ENCODE data around the gene EPB41L3.

The EPB41L3 gene

DNA sequence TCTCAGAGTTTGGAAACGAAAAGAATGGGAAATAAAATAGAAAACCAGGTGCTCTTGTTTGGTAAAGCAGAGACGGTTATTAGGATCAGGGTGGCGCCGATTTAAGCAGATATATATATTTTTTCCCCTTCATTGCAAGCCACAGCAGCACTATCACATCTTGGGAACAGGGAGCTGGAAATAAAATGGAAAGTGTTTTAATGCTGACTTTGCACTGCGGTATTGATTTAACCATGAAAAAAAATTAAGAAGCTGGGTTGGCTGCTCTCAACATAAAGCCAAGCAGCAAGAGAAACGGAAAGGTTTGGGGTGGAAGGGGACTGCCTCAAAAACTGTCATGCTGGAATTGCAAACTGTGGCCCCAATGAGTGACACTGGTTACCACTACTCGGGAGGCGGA lies 145.5 kb downstream of the EPB41L3 start:
- no peak for DNase-seq

DNA sequence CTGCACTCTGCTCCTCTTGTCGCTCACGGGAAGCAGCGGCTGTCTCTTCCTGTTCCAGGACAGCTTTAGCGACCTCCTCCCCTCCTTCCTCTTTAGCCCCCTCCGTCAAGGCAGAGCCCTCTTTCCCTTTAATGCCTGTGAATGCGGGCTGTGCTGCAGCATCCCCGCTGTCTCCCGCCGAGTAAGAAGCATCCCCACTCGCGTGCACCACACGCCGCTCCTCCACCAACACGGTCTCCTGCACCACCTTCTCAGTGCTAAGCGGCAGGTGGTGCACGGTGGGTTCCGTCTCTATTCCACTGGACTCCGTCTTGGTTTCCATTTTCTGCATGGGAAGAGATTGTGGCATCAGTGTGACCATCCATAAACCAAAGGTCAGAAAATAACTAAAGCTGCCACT lies 146.7 kb downstream of the EPB41L3 start:
- no peak for DNase-seq

DNA sequence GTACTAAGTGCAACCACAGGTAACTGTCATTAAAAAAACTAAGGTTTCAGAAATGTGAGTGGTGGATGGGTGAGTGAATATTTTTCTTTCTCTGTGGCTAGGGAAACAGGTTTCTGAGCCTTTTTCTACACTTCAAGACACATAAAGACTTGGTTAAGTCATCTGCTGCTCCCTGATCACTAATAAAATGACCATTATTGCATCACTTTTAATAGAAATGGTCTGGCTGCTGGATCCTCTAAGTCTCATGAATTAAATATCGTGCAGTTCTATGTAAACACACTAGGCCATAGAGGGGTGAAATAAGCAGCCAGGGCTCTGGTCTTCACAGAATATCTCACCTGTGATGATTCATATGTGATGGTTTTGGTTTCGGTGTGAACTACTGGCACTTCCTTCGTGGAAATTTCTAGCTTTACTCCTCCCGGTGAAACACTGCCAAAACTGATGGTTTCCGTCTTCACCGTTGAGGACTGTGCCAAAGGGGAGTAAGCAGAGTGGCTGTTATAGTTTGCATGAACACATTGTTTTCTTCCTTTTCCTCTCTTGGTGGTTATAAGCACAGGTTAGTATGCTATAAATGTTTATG lies 147.8 kb downstream of the EPB41L3 start:
- no peak for DNase-seq

DNA sequence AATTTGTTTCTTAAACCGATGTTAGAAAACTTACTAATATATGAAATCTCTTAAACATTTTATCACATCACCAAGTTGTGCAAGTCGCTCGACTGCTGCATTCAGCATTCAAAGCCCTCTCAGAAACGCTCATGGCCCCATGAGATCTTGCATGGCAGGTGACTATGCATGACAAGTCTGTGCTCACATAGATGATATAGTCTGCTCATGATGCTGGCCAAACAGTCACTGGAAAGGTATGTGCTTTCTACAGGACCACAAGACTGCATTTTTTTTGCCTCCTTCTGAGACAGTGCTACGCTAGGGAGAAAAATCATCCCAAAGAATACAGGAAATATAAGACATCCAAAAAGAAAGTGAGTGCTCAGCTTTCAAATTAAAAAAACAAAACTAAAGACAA lies 150.0 kb downstream of the EPB41L3 start:
- no peak for DNase-seq

DNA sequence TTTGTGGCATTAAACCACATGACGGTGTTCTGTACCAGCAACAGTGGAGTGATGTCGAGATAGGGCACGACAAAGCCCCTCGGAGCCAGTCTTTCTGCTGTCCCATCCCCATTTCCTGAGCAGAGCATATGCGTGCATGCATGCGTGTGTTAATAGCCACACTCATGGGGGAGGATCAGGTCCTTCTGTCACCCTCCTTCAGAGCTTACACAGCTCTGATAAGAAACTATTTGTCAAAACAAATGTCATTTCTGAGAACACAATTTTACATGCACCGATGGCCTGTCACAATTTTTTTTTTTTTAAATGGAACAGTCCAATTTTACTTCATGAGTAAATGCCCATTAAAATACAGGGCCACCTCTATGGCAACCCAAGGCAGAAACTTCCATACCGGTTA lies 152.4 kb downstream of the EPB41L3 start:
- no peak for DNase-seq

DNA sequence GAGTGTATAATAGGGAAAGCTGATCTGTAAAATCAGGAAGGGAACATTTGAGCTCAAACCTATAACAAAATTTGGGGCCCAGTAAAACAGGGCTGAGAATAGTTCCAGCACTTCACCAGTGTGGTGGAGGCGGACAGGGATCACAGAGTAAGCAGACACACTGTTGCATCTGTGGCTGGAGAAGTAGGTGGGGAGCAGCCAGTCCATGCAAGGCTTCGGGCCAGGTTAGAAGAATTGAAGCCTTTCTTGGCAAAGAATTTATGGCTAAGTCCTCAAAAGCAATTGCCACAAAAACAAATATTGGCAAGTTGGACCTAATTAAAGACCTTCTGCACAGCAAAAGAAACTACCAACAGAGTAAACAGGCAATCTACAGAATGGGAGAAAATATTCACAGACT lies 154.4 kb downstream of the EPB41L3 start:
- DNase-seq: no peak

DNA sequence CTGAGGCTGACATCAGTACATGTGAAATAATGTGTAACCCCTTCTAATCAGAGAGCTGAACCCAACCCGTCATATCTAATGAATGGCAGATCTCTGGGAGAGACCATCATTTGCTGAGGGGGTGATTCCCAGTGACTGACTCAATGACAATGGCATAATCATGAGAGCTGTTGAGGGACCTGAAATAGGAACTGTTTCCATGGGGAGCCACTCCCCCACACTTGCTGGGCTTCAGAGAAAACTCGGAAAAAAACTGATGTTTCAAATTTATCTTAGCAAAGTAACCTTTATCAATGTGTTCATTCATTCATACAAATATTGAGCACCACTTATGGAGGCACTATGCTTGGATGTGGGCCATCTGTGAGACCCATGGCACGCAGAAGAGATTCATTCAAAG lies 154.9 kb downstream of the EPB41L3 start:
- DNase-seq: no peak

DNA sequence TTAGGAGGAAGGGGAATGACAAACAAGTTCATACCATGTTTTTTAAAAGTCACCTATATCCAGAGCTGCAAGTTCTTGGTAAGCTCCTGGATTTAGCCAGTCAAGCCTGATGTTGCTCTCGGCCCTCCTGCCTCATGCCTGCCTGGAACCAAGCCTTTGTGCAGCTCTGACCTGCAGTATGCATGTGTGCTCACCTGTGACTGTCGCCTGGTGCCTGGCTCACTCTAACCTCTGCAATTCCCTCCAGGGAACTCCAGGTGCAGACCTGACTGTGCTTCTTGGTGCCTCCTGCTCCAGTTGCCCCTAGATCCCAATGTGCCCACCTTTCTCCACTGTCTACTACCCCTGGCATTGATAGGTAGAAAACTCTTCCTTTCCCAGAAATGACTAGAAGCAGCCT lies 163.2 kb downstream of the EPB41L3 start:
- DNase-seq: no peak

DNA sequence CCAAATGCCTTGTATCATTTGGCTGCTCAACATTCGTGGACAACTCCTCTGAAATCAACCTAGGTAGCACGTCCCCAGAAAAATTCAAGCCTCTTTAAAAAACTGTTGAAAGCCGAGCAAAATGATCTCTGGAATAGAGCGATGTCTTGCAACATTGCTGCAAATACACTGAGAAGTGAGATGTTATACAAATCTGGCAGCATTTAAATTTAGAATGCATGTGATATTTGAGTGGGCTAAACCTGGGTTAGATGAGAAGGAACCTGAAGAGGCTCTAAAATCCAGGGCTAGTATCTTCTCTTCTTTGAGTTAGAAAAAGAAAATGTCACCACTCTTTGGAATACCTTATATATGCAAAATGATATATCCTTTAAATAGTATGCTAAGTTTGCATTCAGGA lies 166.8 kb downstream of the EPB41L3 start:
- no peak for DNase-seq

DNA sequence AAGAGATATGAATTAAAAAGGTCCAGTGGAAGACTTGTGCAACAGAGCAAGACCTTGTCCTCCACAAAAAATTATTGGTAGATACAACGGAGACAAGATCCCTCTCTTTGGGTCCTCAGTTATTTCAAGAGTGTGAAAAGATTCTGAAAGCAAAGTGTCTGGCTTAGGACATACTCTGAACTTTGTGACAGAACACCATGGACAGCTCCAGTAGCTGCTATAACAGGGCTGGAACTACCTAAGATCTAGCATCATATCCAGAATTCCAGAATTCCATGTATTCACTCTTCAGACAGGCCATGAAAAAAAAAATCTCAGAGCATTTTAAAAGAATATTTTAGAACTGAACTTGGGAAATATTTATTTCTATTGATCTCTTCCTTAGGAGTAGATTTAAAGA lies 173.5 kb downstream of the EPB41L3 start:
- DNase-seq: no peak

DNA sequence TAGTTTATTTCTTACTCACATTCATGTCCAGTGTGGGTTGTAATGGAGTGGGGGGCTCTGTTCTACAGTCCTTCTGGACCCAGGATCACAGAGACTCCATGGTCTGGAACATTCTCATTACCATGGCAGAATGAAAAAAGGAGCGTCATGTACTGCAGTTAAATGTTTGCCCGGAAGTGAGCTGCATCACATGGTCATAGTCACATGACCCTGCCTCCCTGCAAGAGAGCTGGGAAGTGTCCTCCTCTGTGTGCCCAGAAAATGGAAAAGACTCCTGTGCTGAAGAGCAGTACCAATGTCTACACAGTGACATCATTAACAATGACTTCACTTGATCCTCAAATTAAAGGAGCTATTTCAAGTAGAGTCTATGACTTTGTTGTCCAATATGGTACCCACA lies 174.3 kb downstream of the EPB41L3 start:
- DNase-seq: no peak

DNA sequence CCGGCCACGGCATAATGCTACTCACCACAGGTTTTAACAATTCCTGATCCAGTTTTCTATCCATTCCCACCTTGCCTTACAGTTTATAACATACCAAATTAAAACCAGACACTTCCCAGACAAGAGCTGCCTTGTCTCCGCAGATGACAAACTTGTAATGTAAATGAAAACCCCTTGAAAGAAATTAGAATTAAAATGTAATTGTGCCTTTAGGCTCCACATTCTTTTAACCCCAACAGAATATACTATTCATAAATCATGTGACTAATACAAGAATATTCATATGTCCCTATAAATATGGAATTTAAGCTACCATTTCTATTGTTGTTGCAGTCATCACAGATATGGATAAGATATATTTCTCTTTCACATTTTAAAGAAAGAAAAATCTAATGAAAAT lies 178.4 kb downstream of the EPB41L3 start:
- DNase-seq: no peak

DNA sequence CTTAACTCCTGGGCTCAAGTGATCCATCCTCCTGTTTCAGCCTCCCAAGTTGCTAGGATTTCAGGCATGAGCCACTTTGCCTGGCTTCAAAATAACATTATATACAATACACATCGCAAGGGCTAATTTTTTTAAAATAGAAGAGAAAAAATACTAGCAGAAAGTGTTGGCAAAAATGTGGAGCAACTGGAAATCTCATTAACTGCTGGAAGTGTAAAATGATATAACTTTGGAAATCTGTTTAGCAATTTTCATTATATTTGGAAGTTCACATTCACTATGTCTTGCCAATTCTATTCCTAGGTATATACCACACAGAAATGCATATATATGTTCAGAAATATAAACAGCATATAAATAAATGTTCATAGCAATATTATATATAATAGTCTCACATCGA lies 193.2 kb downstream of the EPB41L3 start:
- DNase-seq: no peak

Measured in NCI-H524 (cell line).